ENCODE results near the gene MSMB.

DNA sequence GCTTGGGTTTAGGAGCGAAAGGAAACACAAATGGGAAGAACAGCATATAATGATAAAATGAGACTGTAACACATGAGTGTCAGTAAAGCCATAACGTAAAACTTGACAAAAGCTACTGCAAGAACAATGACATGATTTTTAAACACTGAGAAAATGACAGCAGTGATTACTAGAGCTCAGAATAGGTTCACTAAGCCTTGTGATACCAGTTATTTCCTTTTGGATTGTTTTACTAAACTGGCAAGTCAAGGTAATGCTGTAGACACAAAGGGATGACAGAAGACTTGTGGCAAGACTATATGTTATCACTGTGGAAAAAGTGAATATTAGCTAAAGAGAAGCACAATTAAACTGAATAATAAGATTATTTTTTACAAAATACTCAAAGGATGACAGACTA is 28.3 kb downstream of the MSMB start:
- TF ChIP-seq SPI1 (IDR thresholded peaks at IDR 0.05; ENCODE audit: low read depth, low read length): no peak
- TF ChIP-seq TAF1 (IDR thresholded peaks at IDR 0.05; ENCODE audit: low read depth, low read length): no peak
- TF ChIP-seq POLR2A (IDR thresholded peaks at IDR 0.05; ENCODE audit: low read depth, low read length): no peak

Data from GM12891 (cell line).